Hematopoietic multipotent progenitor cell treated with erythropoietin and hydrocortisone succinate and interleukin-3 and kit ligand, for 17 days (in vitro differentiated cells): ENCODE measurements around the gene TH.

Experiments
- DNase-seq: peaks from one replicate; pipeline ENCODE4 v3.0.0-alpha.2; 2015; ENCODE audit warnings: low spot score

Gene TH

GRCh38 chr11:2142300-2142759 lies 29.3 kb downstream of the TH start:
- DNase-seq, result no peak

DNA sequence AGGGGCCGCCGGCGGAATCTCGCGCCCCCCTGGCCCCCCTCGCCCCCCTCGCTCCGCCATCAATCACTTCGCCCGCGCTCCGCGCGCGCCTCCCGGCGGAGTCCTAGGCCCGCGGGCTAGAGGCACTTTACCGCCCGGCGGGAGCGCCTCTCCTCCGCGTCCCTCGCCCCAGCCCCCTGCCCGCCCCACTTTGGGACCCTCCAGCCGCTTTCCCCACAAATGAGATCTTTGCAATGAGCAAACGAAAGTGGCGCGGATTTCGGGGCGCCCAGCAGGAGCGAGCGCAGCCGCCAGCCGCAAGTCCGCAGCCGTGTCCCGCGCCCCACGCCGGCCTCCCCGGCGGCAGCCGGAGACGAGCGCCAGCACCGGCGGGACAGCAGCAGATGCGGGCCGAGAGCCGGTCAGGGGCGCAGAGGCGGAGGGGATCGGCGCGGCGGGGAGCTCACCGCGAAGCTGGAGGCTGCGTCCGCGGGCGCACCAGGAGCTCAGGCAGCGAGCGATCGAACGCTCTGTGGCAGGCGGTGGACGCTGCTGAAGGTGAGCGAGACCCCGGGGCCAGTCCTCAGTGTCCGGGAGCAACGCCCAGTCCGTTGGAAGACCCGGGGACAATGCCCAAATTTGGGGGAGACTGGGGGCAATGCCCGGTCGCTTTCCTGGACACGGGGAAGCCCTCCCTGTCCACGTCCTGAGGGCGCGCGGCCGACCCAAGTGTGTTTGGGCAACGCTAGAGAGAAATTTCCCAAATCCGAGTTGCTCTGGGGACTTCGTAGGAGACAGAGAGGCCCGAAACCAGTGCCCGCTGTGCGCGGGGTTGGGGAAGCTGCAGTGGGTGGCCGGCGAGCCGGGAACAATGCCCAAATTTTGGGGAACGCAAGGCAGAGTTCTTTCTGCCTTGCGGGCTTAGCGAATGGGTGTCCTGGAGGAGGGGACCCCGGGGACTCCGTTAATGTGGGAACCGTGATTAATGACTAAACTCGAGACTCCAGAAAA lies 30.9 kb downstream of the TH start:
- DNase-seq, result no peak

DNA sequence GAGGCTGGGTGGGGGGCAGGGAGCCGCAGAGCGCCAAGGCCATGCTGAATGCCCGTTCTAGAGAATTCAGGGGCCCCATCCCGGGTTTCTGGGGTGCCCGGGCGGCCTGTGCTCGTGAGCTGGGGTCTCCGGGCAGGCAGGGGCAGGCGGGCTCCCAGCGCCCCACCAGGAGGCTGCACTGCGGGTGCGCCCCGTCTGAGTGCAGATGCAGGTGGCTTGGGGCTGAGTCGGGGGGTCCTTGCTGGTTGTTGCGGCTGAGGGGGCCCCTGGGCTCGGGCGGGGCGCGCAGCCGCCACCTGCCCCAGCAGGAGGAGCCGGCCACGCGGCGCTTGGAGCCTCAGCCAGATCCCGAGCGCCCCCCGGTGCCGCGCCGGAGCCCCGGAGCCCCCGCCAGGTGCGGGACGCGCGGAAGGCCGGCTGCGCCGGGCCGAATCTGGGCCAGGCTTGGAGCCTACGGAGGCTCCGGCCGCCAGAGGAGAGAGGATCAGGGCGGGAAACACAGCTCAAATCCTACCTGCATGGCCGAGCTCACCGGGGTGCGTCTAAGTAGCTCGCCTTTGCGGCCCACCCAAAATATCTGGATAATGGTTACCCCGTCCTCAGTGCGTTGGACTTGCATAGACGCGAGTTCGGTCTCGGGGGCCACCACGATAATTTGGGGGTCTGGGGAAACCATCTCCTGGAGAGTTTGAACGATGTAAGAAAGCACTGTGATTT lies 31.8 kb downstream of the TH start:
- DNase-seq, result no peak

- no peak for DNase-seq
Observed at GRCh38 chr11:2139123-2139521, 32.5 kb downstream of the TH start, which contains the start of gene IGF2. Gene IGF2, minus strand, starts transcription at chr11:2139389. Its CDS starts 3,866 bp downstream, at chr11:2135523.

DNA sequence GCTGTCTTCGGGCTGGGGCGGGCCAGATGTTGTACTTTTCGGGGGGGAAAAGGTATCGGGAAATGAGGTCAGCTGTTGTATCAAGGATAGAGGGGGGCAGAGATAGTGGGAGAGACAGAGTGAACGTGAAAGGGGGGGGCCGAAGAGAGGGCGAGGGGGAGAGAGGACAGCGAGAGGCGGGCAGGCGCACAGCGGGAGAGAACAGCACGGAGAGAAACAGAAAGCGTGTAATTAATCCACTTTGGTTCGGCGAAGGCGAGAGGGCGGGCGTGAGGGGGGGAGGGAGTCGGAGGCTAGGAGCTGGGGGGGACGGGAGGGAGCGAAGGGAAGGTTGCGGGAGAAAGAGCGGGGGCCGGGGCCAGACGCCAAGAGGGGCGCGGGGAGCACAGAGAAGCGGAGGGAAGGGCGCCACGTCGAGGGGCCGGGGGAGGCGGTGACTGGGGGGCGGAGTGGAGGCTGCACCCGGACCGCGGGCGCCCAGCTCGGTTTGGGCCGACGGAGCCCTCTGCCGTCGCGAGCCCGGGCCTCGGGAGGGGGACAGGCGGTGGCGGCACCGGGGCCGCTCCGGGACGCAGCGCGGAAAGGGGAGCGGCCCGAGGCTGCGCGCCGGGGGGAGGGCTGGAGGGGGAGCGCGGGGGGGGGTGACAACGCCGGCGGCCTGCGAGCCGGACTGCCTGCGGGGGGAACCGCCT lies 33.0 kb downstream of the TH start:
- DNase-seq, result no peak

DNA sequence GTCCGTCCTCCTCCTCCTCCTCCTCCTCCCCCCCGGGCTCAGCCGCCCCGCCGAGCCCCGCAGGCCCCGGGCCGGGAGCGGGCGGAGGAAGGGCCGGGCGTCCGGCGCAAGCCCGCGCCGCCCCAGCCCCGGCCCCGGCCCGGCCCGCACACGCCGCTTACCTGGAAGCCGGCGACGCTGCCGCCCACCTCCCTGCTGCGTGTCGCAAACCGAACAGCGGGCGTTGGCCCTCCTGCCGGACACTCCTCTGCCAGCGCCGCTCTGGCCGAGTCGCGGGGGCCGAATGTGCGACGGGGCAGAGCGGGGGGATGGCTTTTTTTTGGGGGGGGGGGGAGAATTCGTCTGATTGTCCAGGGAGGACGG lies 33.6 kb downstream of the TH start:
- DNase-seq, result no peak

DNA sequence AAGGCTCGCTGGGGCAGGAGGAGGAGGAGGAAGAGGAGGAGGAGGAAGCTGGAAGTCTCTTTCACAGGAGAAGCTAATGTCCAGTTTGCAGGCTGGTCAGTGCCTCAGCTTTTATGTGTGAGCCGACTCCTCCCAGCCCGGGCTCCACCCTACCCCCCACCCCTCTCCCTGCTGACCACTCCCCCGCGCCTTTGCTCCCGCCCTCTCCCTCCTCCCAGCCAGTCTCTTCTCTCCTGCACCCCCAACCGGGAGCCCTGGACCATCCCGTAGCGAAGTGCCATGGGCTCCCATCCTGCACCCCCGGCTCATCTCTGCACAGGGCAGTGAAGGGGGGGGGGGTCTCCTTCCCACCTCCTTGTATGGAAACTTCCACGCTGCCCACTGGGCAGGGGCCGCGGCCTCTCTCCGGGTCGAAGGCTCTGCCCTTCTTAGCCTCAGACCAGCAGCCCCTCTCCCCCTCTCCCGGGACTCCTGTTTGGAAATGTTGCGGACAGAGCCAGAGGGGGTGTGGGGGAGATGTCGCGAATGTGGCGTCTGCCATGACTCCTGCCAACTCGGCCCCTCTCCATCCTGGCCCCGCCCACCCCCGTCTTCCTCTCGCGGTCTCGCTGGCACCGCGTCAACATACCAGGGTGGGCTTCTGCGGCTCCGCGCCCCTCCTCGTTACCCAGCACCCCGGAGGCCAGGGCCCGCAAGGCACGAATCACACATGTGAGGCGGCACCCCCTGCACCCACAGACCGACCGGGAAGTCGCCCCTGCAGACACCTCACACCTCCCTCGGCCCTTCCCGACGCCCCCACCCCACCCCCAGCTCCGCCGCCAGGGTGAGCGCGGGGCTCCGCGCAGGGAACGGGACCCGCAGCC lies 34.2 kb downstream of the TH start:
- no peak for DNase-seq

- no peak for DNase-seq
Observed at GRCh38 chr11:2136952-2137201, 34.7 kb downstream of the TH start.

- no peak for DNase-seq
Observed at GRCh38 chr11:2136209-2136951, 35.2 kb downstream of the TH start.

- no peak for DNase-seq
Observed at GRCh38 chr11:2135648-2136201, 35.9 kb downstream of the TH start.

DNA sequence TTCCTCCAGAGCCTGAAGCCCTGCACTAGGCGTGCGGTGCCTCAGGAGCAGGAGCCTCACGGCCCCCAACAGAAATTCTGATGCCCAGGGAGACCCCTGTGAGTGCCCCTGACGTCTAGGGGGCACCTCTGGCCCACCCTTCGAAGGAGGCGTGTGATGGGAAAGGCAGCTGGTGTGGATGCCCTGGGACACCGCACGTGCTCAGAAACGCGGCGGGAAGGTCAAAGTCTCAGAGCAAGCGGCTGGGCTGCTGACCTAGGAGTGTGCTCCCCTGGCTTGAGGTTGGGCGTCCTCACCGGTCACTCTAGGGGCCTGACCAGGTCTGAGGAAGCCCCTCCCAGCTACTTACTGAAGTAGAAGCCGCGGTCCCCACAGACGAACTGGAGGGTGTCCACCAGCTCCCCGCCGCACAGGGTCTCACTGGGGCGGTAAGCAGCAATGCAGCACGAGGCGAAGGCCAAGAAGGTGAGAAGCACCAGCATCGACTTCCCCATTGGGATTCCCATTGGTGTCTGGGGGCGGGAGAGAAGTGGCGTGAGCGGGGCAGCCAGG lies 36.5 kb downstream of the TH start:
- no peak for DNase-seq

DNA sequence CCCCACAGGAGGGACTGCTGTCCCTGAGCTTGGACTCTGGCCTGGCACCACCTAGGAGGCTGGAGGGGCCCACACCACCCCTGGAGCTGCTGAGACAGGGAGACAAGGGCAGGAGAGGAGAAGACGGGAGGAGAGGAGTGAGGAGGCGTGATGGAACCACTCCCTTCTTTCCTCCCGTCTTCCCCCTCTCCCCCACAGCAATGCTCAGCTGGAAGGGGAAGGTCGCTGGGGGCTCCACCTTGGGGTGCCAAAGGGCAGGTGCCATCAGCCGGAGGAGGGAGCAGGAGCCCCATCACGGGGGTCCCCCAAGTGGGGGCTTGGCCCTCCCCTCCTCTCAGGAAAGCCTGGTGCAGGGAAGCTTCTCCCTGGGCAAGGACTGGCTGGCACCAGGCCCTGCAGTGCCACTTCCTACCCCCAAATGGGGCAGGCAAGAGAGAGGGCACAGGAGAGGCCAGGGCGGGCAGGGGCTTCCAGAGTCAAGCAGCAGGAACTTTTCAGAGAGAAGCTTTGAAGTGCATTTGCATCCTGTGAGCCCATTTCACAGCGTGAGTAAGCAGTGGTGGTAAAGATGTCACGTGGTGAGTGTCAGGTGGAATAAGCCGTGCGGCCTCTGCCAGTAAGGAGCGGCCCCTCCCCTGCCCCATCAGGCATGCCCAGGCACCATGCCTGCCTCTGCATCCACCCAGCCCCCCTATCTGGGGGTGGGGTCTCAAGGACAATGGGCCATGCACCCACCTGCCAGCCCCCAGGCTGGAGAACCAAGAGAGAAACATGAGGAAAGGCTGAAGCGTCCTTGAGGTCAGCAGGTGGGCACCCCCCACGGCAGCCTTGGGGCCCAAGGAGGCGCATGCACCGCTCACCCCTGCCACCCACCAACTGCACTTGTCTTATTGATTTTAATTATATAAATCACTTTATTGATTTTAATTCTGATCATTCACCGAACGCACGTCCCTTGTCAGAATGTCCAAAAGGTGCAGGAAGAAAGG lies 37.3 kb downstream of the TH start:
- DNase-seq, result no peak

DNA sequence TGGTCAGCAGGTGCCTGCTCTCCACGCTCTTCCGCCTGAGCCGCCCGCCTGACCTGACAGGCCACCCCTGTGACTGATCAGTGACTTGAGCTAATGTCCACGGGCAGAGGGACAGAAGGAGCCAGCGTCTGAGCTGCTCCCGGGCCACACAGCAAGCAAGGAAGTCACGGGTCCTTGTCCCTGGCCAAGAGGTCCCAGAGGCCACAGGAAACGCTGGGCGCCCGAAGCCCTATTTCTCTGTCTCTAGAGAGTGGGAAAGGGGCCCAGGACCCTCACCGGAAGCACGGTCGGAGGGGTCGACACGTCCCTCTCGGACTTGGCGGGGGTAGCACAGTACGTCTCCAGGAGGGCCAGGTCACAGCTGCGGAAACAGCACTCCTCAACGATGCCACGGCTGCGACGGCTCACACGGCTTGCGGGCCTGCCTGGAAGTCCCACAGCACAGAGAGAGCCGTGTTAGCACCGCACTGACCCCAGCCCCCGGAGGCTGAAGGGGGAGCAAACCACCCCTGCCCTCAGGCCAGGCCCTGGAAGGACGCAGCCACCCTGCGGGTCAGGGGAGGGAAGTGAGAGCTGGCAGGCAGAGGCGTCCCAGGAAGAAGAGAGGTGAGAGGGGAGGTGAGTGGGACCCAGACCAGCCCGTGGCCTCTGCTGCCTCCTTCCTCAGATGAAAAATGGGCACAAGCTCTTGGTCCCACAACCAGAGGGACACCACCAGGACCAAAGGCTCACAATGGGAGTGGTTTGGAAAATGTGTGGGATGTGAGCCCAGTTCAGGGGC lies 38.2 kb downstream of the TH start:
- DNase-seq, result no peak

DNA sequence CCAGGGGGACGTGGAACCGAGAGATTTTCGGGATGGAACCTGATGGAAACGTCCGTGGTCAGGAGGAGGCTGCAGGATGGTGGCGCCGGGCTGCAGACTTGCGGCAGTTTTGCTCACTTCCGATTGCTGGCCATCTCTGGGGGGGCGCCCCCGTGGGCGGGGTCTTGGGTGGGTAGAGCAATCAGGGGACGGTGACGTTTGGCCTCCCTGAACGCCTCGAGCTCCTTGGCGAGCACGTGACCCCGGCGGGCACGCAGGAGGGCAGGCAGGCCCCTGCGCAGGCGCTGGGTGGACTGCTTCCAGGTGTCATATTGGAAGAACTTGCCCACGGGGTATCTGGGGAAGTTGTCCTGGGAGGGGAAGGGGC lies 38.8 kb downstream of the TH start:
- no peak for DNase-seq

GRCh38 chr11:2132246-2132645 lies 39.4 kb downstream of the TH start:
- no peak for DNase-seq

GRCh38 chr11:2131371-2132236 lies 40.0 kb downstream of the TH start:
- no peak for DNase-seq

DNA sequence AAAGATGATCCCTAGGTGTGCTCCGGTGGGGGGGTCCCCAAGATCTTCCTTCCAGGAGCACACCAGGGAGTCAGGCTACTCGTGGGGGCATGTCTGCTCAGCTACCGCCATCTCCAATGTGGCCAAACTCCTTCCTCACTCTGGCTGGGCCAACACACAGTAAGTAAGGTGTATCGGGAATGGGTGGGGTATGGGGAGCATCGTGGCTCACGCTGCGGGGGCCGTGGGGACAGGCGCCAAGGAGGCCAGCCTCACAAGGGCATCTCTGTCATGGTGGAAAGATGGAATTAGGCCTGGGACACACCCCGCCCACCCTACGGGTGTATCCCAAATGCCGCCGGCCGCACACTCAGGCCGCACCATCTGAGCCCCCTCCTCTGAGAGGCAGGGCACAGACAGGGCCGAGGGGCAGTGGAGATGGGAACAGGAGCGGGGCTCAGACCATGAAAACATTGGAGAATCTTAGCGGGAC lies 40.7 kb downstream of the TH start:
- DNase-seq, result no peak
